Activated effector memory CD4-positive, alpha-beta T cell treated with anti-CD3 and anti-CD28 coated beads, Interleukin-2, amount 50 U/mL, for 16 hours (primary cell): ENCODE results near the gene CBFA2T3.
"Not testable (repeated sequence)": the region's sequence is repeated elsewhere in the genome, so short reads cannot be mapped to it uniquely, and the experiment has no call there.

Source experiments
- DNase-seq: peaks from one replicate; pipeline ENCODE4 v3.0.0-alpha.2; 2020

The CBFA2T3 gene

GRCh38 chr16:88904676-88905365 is 72.2 kb downstream of the CBFA2T3 start:
- DNase-seq = no peak

- no peak for DNase-seq
These were observed 73.7 kb downstream of the CBFA2T3 start for GRCh38 chr16:88903267-88903666.

GRCh38 chr16:88902744-88903143 is 74.3 kb downstream of the CBFA2T3 start:
- DNase-seq = no peak

GRCh38 chr16:88901718-88902337 is 75.2 kb downstream of the CBFA2T3 start:
- DNase-seq = no peak

- no peak for DNase-seq
These were observed 76.3 kb downstream of the CBFA2T3 start for GRCh38 chr16:88900662-88901052.

GRCh38 chr16:88899901-88900661 is 76.9 kb downstream of the CBFA2T3 start:
- DNase-seq = no peak

- DNase-seq = no peak
These were observed 79.1 kb downstream of the CBFA2T3 start for GRCh38 chr16:88897696-88898425.

GRCh38 chr16:88896238-88897070 is 80.6 kb downstream of the CBFA2T3 start:
- DNase-seq = no peak

GRCh38 chr16:88895335-88895734 is 81.7 kb downstream of the CBFA2T3 start:
- no peak for DNase-seq

- no peak for DNase-seq
These were observed 82.2 kb downstream of the CBFA2T3 start for GRCh38 chr16:88894681-88895300.

GRCh38 chr16:88894266-88894665 is 82.7 kb downstream of the CBFA2T3 start:
- not testable (repeated sequence) for DNase-seq

GRCh38 chr16:88893127-88893968 is 83.7 kb downstream of the CBFA2T3 start:
- no peak for DNase-seq

GRCh38 chr16:88892065-88892464 is 84.9 kb downstream of the CBFA2T3 start:
- DNase-seq = no peak

GRCh38 chr16:88891083-88891482 is 85.9 kb downstream of the CBFA2T3 start:
- no peak for DNase-seq

GRCh38 chr16:88889702-88890352 is 87.2 kb downstream of the CBFA2T3 start:
- DNase-seq = not testable (repeated sequence)

- no peak for DNase-seq
These were observed 88.3 kb downstream of the CBFA2T3 start for GRCh38 chr16:88888461-88889387.

GRCh38 chr16:88888057-88888456 is 89.0 kb downstream of the CBFA2T3 start:
- no peak for DNase-seq

- no peak for DNase-seq
These were observed 90.0 kb downstream of the CBFA2T3 start for GRCh38 chr16:88886845-88887521.

GRCh38 chr16:88886420-88886844 is 90.6 kb downstream of the CBFA2T3 start:
- no peak for DNase-seq
